ENCODE results near the gene TIE1. TPM values are rescaled to one million over a fixed set of nuclear protein-coding genes. Genes with fewer than 3 reads are reported as not detected.

TIE1 gene
- total RNA-seq, 2 donors from 2014 or later, result 5.1 to 7.6 TPM

DNA sequence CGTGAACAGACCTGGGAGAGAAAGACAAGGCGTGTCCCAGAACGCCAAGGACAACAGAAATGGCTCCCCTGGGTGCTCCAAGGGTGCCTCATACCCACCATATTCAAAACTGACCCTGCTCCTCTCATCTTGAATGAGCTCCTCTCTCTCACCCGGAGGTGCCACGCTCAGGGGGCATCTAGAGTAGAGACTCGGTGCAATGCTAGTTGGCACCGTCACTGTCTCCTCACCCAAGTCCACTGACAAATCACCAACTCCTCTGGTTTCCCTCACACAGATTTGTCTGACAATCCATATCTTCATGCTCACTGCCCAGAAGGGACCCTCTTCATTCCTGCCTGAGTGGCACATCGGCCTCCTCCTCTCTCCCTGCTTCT, 26.0 kb upstream of the TIE1 start:
- no peak overlapping the region for H3K27ac ChIP-seq
- TF ChIP-seq, protein P1, sequence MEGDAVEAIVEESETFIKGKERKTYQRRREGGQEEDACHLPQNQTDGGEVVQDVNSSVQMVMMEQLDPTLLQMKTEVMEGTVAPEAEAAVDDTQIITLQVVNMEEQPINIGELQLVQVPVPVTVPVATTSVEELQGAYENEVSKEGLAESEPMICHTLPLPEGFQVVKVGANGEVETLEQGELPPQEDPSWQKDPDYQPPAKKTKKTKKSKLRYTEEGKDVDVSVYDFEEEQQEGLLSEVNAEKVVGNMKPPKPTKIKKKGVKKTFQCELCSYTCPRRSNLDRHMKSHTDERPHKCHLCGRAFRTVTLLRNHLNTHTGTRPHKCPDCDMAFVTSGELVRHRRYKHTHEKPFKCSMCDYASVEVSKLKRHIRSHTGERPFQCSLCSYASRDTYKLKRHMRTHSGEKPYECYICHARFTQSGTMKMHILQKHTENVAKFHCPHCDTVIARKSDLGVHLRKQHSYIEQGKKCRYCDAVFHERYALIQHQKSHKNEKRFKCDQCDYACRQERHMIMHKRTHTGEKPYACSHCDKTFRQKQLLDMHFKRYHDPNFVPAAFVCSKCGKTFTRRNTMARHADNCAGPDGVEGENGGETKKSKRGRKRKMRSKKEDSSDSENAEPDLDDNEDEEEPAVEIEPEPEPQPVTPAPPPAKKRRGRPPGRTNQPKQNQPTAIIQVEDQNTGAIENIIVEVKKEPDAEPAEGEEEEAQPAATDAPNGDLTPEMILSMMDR (IDR thresholded peaks at IDR 0.05), result no peak
- no peaks in the 10 kb centered on the region for H3K27me3 ChIP-seq
- no peak for DNase-seq
- H3K4me1 ChIP-seq, result no peaks in the 10 kb centered on the region
- no peak overlapping the region for H3K4me3 ChIP-seq
- intact Hi-C loops (cut with DNase I), result no loop called here
- no peaks in the 10 kb centered on the region for H3K36me3 ChIP-seq
- no peak overlapping the region for H3K9ac ChIP-seq (ENCODE audit: low read depth in 2 of 2, low read length in 2 of 2)
- no peaks in the 10 kb centered on the region for H3K9me3 ChIP-seq

DNA sequence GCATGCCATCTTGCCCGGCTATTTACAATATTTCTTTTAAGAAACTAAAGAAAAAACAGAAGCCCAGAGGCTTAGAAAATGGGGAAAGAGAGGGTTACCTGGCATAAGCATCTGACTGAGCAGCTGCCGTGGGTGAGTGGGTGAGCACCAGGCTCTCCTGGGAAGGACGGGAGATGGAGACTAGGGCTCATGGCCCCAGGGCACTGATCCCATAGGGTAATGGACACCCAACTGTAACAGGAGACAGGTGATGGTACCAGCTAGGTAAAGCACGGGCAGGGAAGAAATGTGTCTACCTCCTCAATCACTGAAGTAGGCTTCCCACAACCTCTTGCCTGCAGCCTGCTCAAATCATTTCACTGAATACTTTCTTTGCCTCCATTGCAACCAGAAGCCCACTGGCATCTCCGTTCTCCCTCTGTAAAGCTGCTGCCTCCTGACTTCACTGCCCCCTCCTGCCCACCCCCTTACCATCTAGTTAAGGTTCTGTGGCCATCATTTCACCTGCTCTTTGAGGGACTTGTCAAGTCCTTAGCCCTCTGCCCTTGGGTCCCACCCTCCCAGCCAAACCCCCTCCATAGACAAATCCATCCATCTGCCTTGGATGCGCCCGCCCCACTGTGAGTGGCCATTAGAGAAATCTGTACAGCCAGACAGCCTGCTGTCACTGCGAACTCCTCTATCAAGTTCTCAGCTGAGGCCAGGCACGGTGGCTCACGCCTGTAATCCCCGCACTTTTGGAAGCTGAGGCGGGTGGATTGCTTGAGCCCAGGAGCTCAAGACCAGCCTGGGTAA, 24.8 kb upstream of the TIE1 start:
- H3K4me1 ChIP-seq, result no peaks in the 10 kb centered on the region
- TF ChIP-seq, protein P1 (IDR thresholded peaks at IDR 0.05), result no peak
- intact Hi-C loops (cut with DNase I), result no loop called here
- no peak overlapping the region for H3K9ac ChIP-seq (ENCODE audit: low read depth in 2 of 2, low read length in 2 of 2)
- DNase-seq, result no peak
- no peaks in the 10 kb centered on the region for H3K36me3 ChIP-seq
- H3K9me3 ChIP-seq, result no peaks in the 10 kb centered on the region
- no peak overlapping the region for H3K27ac ChIP-seq
- no peak overlapping the region for H3K4me3 ChIP-seq
- no peaks in the 10 kb centered on the region for H3K27me3 ChIP-seq

DNA sequence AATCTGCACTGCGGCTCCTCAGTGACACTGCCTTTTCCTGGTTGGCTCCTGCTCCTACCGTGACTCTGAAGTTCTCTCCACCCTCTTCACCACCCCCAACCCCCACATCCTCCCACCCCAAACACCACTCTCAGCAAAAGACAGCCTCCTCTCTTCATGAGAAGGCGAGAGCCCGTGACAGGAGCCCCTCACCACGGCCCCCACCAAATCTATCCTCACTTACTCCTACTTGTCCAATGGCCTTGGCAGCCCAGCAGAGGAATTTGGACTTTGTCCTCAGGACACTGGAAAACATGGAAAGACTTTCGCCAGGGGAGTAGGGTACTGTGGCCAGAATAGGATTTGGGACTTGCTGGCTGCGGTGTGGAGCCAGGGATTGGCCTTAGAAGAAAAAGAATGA, 24.1 kb upstream of the TIE1 start:
- H3K27me3 ChIP-seq, result no peaks in the 10 kb centered on the region
- no peak overlapping the region for H3K4me3 ChIP-seq
- intact Hi-C loops (cut with DNase I), result no loop called here
- H3K9ac ChIP-seq (ENCODE audit: low read depth in 2 of 2, low read length in 2 of 2), result no peak overlapping the region
- DNase-seq, result no peak
- no peaks in the 10 kb centered on the region for H3K4me1 ChIP-seq
- H3K36me3 ChIP-seq, result no peaks in the 10 kb centered on the region
- no peak overlapping the region for H3K27ac ChIP-seq
- TF ChIP-seq, protein P1 (IDR thresholded peaks at IDR 0.05), result no peak
- no peaks in the 10 kb centered on the region for H3K9me3 ChIP-seq

DNA sequence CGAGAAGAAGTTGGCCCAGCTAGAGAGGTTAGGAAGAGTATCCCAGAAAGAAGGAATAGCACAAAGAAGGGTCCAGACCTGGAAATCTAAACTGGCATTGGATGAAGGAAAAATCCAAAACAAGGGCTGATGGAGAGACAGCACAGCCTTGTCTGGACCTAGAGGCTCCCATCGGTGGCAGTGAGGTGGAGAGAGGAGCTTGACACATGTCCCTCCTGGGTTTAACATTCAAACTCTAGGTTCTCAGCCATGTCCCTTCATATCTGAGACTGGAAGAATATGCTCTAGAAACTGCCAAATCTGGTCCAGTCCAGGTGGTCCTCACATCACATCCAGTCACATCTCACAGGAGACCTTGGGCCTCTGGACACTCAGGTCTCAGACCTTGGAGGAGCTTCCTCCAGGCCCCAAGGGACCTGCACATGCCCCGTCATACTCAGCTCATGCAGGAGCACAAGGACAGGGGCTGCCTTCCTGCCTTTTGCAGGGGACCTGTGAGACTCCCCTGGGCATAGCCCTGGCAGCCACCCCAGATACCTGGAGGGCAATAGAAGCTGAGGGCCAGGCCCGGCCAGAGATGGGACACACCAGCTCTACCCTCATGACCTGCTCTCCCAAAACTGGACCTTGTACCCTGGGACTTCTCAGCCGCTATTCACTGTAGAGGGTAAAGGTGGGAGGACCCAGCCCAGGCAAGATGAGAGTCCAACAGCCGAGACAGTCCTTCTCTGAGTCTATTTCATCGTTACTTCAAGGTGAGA, 23.5 kb upstream of the TIE1 start:
- Histone ChIP-seq H3K36me3 (no peaks in the 10 kb centered on the region), H3K27me3 (no peaks in the 10 kb centered on the region), H3K4me1 (no peaks in the 10 kb centered on the region), H3K27ac (no peak overlapping the region), H3K9me3 (no peaks in the 10 kb centered on the region), H3K9ac (ENCODE audit: low read depth in 2 of 2, low read length in 2 of 2) (no peak overlapping the region), H3K4me3 (no peak overlapping the region)
- TF ChIP-seq, protein P1 (IDR thresholded peaks at IDR 0.05), result no peak
- DNase-seq, result no peak
- intact Hi-C loops (cut with DNase I), result no loop called here

DNA sequence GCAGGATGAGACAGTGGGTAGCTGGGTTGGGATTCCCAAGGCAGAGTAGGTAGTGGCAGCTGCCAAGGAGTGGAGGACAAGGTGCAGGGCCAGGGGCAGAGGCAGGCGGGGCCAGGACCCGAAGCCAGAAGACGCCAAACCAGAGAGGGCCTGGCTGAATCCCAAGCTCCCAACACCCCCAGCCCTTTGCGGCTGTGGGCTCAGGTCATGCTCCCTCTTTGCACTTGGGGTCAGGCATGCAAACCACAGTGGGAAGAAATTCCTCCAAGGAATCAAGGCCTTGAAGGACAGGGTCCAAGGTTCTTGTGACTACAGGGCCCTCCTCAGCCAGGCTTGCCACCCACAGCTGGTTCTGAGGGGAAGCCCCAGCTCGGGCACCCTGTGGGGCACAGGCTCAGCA, 21.6 kb upstream of the TIE1 start:
- H3K4me1 ChIP-seq, result no peaks in the 10 kb centered on the region
- no peak overlapping the region for H3K9ac ChIP-seq (ENCODE audit: low read depth in 2 of 2, low read length in 2 of 2)
- DNase-seq, result no peak
- no peak overlapping the region for H3K4me3 ChIP-seq
- no peaks in the 10 kb centered on the region for H3K27me3 ChIP-seq
- no peaks in the 10 kb centered on the region for H3K9me3 ChIP-seq
- no peak overlapping the region for H3K27ac ChIP-seq
- no peaks in the 10 kb centered on the region for H3K36me3 ChIP-seq
- intact Hi-C loops (cut with DNase I), result no loop called here
- TF ChIP-seq, protein P1 (IDR thresholded peaks at IDR 0.05), result no peak

All from colonic mucosa (tissue), 4 donors.